HG03064 (cell line): ENCODE data around the gene PDIA5.
"Not testable (repeated sequence)": the region's sequence is repeated elsewhere in the genome, so short reads cannot be mapped to it uniquely, and the experiment has no call there.

ENCODE experiments used
- ATAC-seq: cut with Tn5 transposase; IDR thresholded peaks from one replicate; pipeline ENCODE4 v1.9.1; 2021; ENCODE audit warnings: low read depth; ENCODE audit not compliant: unreplicated experiment

Gene PDIA5

DNA sequence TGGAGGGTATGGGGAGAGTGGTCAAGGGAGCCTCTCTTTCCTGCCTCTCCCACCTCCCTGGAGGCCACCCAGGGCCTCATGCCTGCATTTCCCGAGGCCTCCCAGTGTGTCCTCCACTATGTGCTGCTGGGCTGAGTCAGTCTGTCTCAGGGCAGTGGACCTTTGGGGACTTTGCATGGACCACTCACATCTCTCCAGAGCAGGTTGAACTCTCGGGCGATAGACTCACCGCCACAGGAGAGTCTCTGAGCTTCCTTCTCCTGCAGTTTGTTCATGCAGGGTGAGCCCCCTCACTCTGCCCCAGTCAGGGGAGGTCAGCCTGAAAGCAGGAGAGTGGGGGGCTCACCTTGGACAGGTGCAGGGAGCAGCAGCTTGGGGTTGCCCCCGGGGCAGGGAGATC is 74.5 kb downstream of the PDIA5 start:
- ATAC-seq, result no peak

DNA sequence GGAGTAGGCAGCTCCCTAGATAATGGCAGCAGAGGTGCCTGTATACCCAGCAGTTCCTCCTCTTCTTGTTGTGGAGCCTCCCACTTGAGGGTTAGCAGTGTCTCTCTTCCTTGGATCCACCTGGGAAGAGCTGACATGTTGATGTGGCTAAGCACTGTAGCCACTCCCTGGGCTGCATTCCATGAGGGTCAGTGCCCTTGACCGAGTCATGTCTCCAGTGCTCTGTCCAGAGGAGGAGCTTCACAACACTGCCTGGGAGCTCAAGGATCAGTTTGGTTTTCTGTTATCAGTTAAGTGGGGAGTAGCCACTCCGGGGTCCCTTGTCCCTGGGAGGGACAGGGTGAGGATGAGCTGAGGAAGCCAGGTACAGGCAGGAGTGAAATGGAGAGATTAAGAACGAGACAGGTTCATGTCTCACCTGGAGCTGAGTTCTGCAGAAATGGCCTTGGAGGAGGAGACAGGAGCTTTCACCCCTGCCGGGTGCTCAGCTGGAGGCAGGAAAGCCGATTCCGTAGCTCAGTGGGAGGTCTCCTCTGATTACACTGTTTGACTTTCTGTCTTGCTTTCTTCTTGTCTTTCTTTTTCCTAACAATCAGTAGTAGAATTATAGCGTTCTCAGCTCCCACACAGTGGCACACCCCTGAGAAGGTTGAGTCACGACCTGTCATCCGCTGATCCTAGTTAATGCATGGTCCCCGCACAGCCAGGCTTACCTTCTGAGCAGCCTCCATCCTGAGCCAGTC is 77.0 kb downstream of the PDIA5 start:
- ATAC-seq, result no peak

GRCh38 chr3:123147754-123148535 is 81.1 kb downstream of the PDIA5 start:
- ATAC-seq, result no peak

DNA sequence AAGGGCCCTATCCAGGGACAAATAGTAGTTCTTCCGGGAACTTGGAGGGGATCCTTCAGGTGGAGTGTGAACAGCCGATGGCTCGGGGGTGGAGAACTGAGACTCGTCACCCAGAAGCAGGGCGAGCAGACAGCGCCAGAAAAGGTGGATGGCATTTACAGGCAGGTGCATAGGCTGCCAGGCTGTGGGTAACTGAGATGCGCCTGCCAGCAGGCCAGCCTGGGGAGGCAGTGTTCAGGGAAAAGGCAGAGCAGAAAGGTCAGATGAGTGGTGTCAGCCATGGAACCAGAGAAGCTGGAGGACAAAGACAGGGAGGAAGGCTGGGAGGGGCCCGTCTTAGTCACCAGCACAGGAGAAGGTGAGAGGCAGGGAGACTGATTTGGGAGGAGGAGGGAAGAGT is 81.9 kb downstream of the PDIA5 start:
- ATAC-seq, result no peak

GRCh38 chr3:123149525-123149924 is 82.7 kb downstream of the PDIA5 start:
- ATAC-seq, result no peak

- ATAC-seq, result no peak
These were observed 83.8 kb downstream of the PDIA5 start for GRCh38 chr3:123150449-123151215.

- no peak for ATAC-seq
These were observed 84.5 kb downstream of the PDIA5 start for GRCh38 chr3:123151251-123151705.

DNA sequence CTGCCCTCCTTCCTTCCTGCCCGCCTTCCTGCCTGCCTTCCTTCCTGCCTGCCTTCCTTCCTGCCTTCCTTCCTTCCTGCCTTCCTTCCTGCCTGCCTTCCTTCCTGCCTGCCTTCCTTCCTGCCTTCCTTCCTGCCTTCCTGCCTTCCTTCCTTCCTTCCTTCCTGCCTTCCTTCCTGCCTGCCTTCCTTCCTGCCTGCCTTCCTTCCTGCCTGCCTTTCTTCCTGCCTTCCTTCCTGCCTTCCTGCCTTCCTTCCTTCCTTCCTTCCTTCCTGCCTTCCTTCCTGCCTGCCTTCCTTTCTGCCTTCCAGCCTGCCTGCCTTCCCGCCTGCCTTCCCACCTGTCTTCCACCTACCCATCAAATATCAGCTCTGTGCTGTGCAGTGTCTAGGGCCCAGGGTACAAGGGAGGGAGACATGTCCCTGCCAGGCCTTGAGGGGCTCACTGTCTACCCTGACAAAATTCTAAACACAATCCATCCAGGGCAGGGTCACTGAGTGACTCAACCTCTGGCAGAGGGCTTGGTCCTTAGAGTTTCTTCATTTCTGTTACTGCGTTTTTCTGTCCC is 85.1 kb downstream of the PDIA5 start:
- not testable (repeated sequence) for ATAC-seq

DNA sequence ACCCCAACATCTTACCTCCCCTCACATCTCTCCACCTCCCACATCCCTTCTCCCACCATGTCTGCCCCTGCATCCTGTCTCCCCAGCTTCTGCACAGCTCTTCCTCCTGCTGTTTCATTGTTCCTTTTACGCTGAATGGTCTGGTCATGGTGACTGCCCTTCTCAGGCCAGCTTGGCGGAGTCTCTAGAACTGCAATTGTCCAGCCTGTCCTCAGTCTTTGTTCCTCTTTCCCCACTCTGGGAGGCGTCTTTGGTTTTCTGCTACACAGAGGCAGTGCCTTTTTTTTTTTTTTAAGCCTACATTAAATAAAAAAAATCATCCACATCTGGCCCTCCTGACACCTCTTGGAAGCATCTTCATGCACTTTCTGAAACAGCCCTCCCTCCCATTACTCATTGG is 85.9 kb downstream of the PDIA5 start:
- no peak for ATAC-seq

DNA sequence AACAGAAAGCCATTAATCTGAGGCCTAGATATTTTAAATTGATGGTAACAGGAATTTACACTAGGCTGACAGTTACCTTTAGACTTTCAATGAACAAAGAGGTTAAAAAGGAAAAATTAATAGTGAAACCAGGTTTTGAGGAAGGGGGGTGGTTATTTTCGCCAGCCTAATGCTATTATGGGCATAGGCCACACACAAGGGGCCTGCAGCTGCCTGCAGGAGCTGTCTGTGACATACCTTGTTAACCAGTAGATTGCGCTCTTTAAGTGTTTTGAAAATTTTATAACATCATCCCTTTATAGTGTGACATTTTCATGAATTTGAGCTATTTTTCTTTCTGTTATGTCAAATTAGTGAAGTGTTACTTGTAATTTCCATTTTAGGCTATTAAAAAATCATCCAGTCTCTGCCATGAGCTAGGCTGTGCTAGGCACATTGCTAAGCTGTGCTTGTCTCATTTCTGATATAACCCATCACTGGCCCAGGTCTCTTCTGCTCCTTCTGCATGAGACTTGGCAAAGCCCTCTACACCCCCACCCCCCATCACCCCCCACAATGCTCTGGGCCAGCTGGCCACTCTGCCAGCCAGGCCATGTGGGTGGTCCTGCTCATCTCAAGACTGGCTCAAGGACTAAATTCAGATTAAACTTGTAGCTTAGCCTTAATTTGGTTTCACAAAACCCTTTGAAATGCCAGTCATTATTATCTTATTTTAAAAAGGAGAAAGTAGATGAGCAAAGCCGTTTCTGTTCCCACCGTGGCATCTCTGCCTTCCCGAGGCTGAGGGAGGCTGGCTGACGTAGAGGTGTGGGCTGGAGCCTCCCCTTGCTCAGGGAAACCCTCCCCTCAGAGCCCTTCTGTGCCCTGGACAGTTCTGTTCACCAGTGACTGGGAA is 86.5 kb downstream of the PDIA5 start:
- no peak for ATAC-seq

DNA sequence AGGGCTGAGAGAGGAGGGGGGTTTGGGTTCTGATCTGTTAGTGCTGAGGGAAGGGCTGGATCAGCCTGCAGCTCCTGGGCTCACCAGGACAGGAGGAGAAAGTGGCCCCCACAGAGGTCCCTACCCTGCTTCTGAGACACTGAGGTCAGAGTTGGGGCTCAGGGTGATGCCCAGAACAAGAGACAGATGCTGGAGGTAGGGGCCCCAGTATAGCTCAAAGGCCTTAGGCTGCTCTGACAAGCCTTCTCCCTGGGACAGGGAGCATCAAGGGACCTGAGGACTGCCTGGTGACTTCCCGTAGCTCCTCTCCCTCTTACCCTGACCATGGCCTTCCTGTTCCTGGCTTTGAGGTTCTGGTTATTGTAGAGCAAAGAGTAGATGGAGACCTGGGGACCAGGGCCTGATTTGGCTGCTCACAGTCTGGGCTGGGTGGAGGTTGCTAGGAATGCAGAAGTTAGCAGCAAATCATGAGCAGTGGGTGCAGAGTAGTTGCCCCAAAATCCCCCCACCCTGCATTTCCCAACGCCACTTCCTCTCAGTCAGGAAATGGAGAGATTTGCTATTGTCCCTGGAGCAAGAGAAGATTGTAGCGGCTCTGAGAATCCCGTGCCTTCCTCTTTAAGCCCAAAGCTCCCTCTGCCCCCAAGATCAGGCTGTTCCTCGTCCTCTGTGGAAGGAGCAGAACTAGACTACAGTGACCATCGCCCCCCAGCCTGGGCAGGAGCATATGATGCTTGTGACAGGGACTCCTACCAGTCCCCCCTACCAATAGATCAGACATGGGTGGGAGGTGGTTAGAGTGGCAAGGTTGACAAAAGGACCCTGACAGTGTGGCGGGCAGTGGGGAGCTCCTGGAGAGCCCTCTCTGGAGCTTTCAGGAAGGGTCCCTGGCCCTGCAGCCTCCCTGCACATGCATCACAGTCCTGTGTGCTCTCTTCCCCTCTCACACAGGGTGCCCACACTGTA is 87.5 kb downstream of the PDIA5 start:
- no peak for ATAC-seq

- ATAC-seq, result no peak
These were observed 88.7 kb downstream of the PDIA5 start for GRCh38 chr3:123155471-123156011.

- no peak for ATAC-seq
These were observed 89.6 kb downstream of the PDIA5 start for GRCh38 chr3:123156276-123156995.

- no peak for ATAC-seq
These were observed 90.4 kb downstream of the PDIA5 start for GRCh38 chr3:123157209-123157597.

DNA sequence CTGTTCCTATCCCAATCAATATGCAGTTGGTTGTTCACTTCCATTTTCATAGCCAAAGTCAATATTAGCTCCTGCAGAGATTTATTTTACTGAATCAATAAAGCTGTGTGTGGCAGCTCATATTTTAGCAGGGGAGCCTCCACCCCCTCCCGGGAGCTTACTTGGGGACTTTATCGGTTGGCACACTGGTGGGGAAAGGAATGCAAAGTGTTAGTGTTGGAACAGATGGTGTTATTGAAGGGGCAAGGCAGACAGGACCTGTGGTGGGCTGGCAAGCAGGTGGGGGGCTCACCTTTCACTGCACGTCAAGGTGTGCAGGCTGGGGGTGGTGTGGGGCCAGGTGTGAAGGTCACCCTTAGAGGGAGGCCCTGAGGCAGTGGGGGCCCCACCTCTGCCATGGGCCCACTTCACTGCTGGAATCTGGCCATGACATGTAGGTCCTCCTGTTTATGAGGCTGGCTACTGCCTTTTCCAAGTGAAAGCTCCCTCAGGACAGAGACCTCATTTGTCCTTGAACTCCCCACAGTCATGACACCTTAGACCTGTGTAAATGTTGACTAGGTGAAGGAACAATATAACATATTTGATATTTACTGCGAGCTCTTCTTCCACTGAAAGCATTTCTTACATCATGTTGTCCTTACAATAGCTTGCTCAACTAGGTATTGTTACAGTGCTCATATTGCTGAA is 90.9 kb downstream of the PDIA5 start:
- ATAC-seq, result no peak

DNA sequence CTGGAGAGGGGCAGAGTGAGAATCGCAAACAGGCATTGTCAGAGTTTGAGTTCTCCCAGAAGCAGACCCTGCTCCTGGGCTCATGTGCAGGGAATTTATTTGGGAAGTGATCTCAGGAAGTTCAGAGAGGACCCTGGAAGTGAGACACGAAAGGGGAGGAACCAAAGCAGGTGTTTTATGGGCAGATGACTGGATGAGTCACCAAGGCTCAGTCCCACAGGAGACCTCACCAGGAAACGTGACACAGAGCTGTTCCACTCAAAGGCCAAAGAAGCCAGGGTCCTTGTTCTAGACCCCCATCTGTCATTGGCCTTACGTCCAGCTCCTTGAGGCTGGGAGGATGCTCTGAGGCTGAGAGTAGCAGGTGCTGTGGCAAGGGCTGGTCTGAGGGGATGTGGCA is 91.5 kb downstream of the PDIA5 start:
- ATAC-seq, result no peak

DNA sequence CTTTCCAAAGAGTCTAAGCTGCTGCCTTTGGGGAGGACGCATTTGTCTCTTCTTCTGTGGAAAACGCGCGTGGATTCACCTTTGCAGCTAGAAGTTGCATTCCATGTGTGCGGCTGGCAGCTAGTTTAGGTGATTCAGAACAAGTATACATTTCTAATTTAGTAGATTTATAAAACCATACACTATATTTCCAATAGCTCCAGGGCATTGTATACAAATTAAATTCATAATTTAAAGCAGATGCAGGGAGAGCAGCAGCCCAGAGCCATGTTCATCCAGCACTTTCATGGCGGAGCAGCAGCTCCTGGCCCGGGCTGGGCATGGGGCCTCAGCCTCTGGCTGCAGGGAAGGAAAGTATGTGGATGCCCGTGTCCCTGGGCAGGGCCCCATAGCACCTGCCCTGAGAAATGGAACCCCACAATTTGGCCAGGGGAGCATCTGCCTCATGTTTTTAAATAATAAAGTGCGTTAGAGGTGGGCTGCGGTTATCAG is 92.1 kb downstream of the PDIA5 start:
- ATAC-seq, result no peak
